ENCODE results near the gene NRAP.

The NRAP gene

DNA sequence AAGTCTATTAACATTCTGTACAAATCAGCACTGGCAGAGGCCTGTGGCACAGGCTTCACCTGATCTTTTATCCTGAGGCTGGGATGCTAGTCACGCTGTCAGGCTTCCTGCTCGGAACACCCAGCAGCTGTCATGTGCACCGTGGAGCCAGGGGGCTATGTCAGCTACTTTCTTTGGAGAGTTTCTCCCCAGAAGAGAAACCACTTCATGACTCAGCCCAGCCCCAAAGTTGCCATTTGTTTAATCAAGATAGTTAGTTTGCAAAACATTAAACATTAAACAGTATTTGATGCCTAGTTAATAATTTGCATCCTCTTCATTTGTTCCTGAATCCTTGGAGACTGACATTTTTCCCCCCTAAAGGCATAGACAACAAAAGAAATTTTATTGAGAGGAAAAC lies 111.1 kb downstream of the NRAP start, which contains the start of gene HABP2:
TSS of gene HABP2 (plus strand) at position 353 of the 400 bp plus-strand sequence. CDS start 69 bp downstream, outside the sequence.
- TF ChIP-seq, protein P1, sequence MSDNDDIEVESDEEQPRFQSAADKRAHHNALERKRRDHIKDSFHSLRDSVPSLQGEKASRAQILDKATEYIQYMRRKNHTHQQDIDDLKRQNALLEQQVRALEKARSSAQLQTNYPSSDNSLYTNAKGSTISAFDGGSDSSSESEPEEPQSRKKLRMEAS (IDR thresholded peaks at IDR 0.05): no peak
- no peak for TF ChIP-seq TAF1 (IDR thresholded peaks at IDR 0.05; ENCODE audit: low read depth)
- TF ChIP-seq, protein P2, sequence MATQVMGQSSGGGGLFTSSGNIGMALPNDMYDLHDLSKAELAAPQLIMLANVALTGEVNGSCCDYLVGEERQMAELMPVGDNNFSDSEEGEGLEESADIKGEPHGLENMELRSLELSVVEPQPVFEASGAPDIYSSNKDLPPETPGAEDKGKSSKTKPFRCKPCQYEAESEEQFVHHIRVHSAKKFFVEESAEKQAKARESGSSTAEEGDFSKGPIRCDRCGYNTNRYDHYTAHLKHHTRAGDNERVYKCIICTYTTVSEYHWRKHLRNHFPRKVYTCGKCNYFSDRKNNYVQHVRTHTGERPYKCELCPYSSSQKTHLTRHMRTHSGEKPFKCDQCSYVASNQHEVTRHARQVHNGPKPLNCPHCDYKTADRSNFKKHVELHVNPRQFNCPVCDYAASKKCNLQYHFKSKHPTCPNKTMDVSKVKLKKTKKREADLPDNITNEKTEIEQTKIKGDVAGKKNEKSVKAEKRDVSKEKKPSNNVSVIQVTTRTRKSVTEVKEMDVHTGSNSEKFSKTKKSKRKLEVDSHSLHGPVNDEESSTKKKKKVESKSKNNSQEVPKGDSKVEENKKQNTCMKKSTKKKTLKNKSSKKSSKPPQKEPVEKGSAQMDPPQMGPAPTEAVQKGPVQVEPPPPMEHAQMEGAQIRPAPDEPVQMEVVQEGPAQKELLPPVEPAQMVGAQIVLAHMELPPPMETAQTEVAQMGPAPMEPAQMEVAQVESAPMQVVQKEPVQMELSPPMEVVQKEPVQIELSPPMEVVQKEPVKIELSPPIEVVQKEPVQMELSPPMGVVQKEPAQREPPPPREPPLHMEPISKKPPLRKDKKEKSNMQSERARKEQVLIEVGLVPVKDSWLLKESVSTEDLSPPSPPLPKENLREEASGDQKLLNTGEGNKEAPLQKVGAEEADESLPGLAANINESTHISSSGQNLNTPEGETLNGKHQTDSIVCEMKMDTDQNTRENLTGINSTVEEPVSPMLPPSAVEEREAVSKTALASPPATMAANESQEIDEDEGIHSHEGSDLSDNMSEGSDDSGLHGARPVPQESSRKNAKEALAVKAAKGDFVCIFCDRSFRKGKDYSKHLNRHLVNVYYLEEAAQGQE (IDR thresholded peaks at IDR 0.05; ENCODE audit: low read depth): no peak
- TF ChIP-seq EP300 (IDR thresholded peaks at IDR 0.05; ENCODE audit: borderline replicate concordance): no peak
- TF ChIP-seq CEBPB (IDR thresholded peaks at IDR 0.05): no peak
- TF ChIP-seq ZBTB7A (IDR thresholded peaks at IDR 0.05; ENCODE audit: low read depth): no peak
- TF ChIP-seq RAD21 (IDR thresholded peaks at IDR 0.05; ENCODE audit: low read depth): no peak
- TF ChIP-seq NFIC (IDR thresholded peaks at IDR 0.05): no peak
- no peak for TF ChIP-seq CREB1 (IDR thresholded peaks at IDR 0.05; ENCODE audit: low read depth)
- no peak for TF ChIP-seq EGR1 (IDR thresholded peaks at IDR 0.05)
- TF ChIP-seq YY1 (IDR thresholded peaks at IDR 0.05; ENCODE audit: low read depth): no peak
- TF ChIP-seq, protein P3, sequence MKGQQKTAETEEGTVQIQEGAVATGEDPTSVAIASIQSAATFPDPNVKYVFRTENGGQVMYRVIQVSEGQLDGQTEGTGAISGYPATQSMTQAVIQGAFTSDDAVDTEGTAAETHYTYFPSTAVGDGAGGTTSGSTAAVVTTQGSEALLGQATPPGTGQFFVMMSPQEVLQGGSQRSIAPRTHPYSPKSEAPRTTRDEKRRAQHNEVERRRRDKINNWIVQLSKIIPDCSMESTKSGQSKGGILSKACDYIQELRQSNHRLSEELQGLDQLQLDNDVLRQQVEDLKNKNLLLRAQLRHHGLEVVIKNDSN (IDR thresholded peaks at IDR 0.05): no peak
- TF ChIP-seq FOXM1 (IDR thresholded peaks at IDR 0.05; ENCODE audit: borderline replicate concordance, low read depth): no peak
- TF ChIP-seq TCF12 (IDR thresholded peaks at IDR 0.05; ENCODE audit: low read depth): no peak
- TF ChIP-seq TEAD4 (IDR thresholded peaks at IDR 0.05): no peak

DNA sequence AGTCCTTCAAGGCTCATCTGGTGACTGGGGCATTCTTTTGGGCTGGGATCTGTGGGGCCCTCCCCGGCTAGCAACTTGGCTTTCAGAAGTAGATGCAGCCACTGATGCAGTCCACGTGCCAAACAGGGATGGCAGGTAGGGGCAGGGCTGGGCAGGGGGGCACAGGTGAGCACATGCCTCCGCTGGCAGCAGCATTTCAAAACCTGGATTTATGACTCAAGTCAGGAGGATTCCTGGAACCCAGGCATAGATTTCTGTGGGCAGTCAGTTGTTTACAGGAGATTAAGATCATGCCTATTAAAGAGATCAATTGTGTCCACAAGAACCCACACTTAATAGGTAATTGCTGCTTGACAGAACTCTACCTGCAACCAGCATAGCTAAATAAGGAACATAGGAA lies 111.8 kb downstream of the NRAP start:
- TF ChIP-seq EGR1 (IDR thresholded peaks at IDR 0.05) (no peak), NFIC (IDR thresholded peaks at IDR 0.05) (no peak), TCF12 (IDR thresholded peaks at IDR 0.05; ENCODE audit: low read depth) (no peak), CEBPB (IDR thresholded peaks at IDR 0.05) (no peak), YY1 (IDR thresholded peaks at IDR 0.05; ENCODE audit: low read depth) (no peak), TAF1 (IDR thresholded peaks at IDR 0.05; ENCODE audit: low read depth) (no peak), ZBTB7A (IDR thresholded peaks at IDR 0.05; ENCODE audit: low read depth) (no peak), TEAD4 (IDR thresholded peaks at IDR 0.05) (no peak), EP300 (IDR thresholded peaks at IDR 0.05; ENCODE audit: borderline replicate concordance) (no peak), FOXM1 (IDR thresholded peaks at IDR 0.05; ENCODE audit: borderline replicate concordance, low read depth) (no peak), RAD21 (IDR thresholded peaks at IDR 0.05; ENCODE audit: low read depth) (no peak)
- TF ChIP-seq, protein P2 (IDR thresholded peaks at IDR 0.05; ENCODE audit: low read depth): no peak
- TF ChIP-seq, protein P3 (IDR thresholded peaks at IDR 0.05): no peak

DNA sequence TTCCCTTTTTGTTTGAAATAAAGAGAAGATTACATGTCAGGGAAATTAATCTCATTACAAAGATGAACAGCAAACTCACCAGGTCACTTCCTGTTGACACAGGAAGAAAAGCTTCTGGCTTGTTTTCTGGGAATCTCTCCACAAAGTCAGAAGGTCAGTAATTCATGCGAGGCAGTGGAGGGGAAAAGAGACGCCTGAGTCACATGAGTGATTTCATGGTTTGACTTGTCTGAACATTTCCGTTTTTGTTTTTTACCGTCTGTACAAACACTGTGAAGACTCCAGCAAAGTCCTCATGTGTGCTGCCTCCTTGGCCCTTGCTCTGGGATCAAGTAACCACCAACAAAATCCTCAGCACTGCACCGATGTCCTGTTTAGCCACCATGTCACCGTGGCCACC lies 113.5 kb downstream of the NRAP start:
- TF ChIP-seq FOXM1 (IDR thresholded peaks at IDR 0.05; ENCODE audit: borderline replicate concordance, low read depth) (no peak), EGR1 (IDR thresholded peaks at IDR 0.05) (no peak), CREB1 (IDR thresholded peaks at IDR 0.05; ENCODE audit: low read depth) (no peak), CEBPB (IDR thresholded peaks at IDR 0.05) (no peak), YY1 (IDR thresholded peaks at IDR 0.05; ENCODE audit: low read depth) (no peak), RAD21 (IDR thresholded peaks at IDR 0.05; ENCODE audit: low read depth) (no peak), TEAD4 (IDR thresholded peaks at IDR 0.05) (no peak), EP300 (IDR thresholded peaks at IDR 0.05; ENCODE audit: borderline replicate concordance) (no peak), TCF12 (IDR thresholded peaks at IDR 0.05; ENCODE audit: low read depth) (no peak), ZBTB7A (IDR thresholded peaks at IDR 0.05; ENCODE audit: low read depth) (no peak), NFIC (IDR thresholded peaks at IDR 0.05) (no peak)
- TF ChIP-seq, protein P3 (IDR thresholded peaks at IDR 0.05): no peak

DNA sequence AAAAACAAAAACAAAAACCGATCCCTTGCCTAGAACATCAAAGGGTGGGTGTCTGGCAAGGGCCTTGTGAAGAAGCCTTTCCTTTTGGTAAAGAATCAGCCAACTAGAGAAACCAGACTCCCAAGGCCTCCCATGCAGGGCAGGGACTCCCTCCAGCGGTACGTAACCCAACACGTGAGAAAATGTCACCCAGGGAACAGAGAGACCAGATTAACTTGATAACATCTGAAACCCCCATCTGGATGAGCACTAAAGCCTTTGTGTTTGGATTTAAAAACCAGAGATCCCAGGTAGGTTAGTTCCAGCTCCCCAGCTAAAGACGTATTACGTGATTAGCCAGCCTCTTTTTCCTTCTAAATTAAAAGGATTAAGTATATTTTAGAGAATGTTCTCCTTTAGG lies 114.0 kb downstream of the NRAP start:
- no peak for TF ChIP-seq FOXM1 (IDR thresholded peaks at IDR 0.05; ENCODE audit: borderline replicate concordance, low read depth)
- no peak for TF ChIP-seq TAF1 (IDR thresholded peaks at IDR 0.05; ENCODE audit: low read depth)
- TF ChIP-seq, protein P1 (IDR thresholded peaks at IDR 0.05): no peak
- no peak for TF ChIP-seq EGR1 (IDR thresholded peaks at IDR 0.05)
- TF ChIP-seq RAD21 (IDR thresholded peaks at IDR 0.05; ENCODE audit: low read depth): no peak
- no peak for TF ChIP-seq YY1 (IDR thresholded peaks at IDR 0.05; ENCODE audit: low read depth)
- TF ChIP-seq CREB1 (IDR thresholded peaks at IDR 0.05; ENCODE audit: low read depth): no peak
- TF ChIP-seq, protein P2 (IDR thresholded peaks at IDR 0.05; ENCODE audit: low read depth): no peak
- TF ChIP-seq EP300 (IDR thresholded peaks at IDR 0.05; ENCODE audit: borderline replicate concordance): no peak
- no peak for TF ChIP-seq NFIC (IDR thresholded peaks at IDR 0.05)
- TF ChIP-seq TCF12 (IDR thresholded peaks at IDR 0.05; ENCODE audit: low read depth): no peak
- no peak for TF ChIP-seq TEAD4 (IDR thresholded peaks at IDR 0.05)
- no peak for TF ChIP-seq ZBTB7A (IDR thresholded peaks at IDR 0.05; ENCODE audit: low read depth)
- TF ChIP-seq, protein P3 (IDR thresholded peaks at IDR 0.05): no peak
- TF ChIP-seq CEBPB (IDR thresholded peaks at IDR 0.05): no peak

All from Ishikawa (cell line).